ENCODE data around the gene JAG1.

Gene JAG1

DNA sequence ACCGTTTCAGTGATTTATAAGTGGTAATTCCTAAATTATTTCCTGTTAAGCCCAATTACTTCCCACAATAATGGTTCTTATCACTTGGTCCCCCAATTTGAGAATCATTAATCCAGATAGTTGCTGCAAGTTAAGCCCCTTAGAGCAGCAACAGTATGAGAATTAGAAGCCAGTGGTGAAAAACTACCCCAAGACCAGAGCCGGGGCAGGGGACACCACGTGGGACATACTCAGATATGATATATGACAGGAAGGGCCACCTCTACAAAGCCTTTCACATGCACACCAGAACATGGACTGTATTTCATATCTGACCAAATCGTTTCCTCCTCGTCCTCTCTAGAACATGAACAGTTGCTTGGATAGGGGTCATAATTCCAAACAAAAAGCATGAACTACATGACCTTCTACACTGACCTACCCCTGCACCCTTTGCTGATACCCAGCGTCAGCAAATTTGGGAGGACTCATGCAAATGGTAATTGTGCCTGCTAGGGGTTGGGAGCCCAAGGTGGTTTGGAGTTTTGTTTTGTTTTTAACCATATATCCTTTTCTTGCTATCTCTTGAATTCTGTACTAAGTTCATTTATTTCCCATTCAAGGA lies 3.9 kb downstream of the JAG1 start:
- H3K4me1 ChIP-seq (ENCODE audit: low read length) = peaks cover 30% of the 10 kb centered on the region
- peak overlapping the region; percentile 56 for H3K9ac ChIP-seq (ENCODE audit: low read length)
- peak overlapping the region; percentile 99 for H3K4me2 ChIP-seq (ENCODE audit: low read length)
- H3K36me3 ChIP-seq (replicated peaks; ENCODE audit: low read depth, low read length) = no peaks in the 10 kb centered on the region
- H3K4me3 ChIP-seq (ENCODE audit: low read length) = peak overlapping the region; percentile 73
- H3K27me3 ChIP-seq (ENCODE audit: low read depth, low read length) = peaks cover 47% of the 10 kb centered on the region
- TF ChIP-seq CTCF (IDR thresholded peaks at IDR 0.05; ENCODE audit: low read depth, low read length) = no peak
- no peak for TF ChIP-seq EZH2phosphoT487 (IDR thresholded peaks at IDR 0.05; ENCODE audit: low read depth)
- H3K27ac ChIP-seq (ENCODE audit: low read length) = peak overlapping the region; percentile 61
- 0 out of 2 replicates have a peak overlapping the region, but pooled peaks have one; percentile 37 for H2AFZ ChIP-seq (ENCODE audit: low read depth, low read length)
- no peaks in the 10 kb centered on the region for H3K79me2 ChIP-seq (ENCODE audit: low read length)
- no peaks in the 10 kb centered on the region for H4K20me1 ChIP-seq (ENCODE audit: insufficient read depth, low read length)
- no peaks in the 10 kb centered on the region for H3K9me3 ChIP-seq (ENCODE audit: insufficient read depth, low read length)

DNA sequence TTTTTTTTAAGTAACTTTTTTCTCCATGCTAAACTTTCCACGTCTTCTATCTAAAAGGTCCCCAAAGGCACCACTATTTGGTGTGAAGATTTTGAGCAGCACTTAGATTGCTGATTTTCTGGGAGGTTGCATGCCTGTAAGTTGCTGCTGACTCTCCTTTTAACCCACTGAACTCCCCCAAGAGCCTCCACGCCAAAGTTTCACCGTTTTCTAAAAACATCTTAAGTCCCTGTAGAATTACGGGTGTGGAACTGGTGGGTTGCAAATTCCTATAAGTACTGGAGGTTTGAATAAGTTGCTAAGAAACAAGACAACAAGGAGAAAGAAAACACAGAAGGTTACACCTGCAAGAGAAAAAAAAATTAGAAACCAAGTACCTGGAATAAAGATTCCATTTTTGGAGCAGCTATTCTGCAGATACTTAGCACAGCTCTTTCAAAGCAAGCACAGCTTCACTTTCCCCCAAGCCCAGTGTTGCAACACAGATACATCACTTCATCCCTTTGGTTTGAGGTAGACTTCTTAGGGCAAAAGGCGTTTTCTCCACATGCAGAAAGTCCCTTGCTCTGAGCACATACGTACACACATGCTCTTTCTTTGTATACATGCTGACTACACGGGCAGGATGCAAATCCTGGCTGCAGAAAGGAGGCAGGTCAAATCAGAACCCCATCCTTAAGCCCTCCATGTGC lies 5.0 kb downstream of the JAG1 start:
- H3K27ac ChIP-seq (ENCODE audit: low read length) = no peak overlapping the region
- no peaks in the 10 kb centered on the region for H4K20me1 ChIP-seq (ENCODE audit: insufficient read depth, low read length)
- peaks cover 28% of the 10 kb centered on the region for H3K4me1 ChIP-seq (ENCODE audit: low read length)
- H3K4me3 ChIP-seq (ENCODE audit: low read length) = no peak overlapping the region
- TF ChIP-seq EZH2phosphoT487 (IDR thresholded peaks at IDR 0.05; ENCODE audit: low read depth) = no peak
- TF ChIP-seq CTCF (IDR thresholded peaks at IDR 0.05; ENCODE audit: low read depth, low read length) = no peak
- no peaks in the 10 kb centered on the region for H3K79me2 ChIP-seq (ENCODE audit: low read length)
- no peak overlapping the region for H3K9ac ChIP-seq (ENCODE audit: low read length)
- no peaks in the 10 kb centered on the region for H3K36me3 ChIP-seq (replicated peaks; ENCODE audit: low read depth, low read length)
- no peak overlapping the region for H3K4me2 ChIP-seq (ENCODE audit: low read length)
- no peaks in the 10 kb centered on the region for H3K9me3 ChIP-seq (ENCODE audit: insufficient read depth, low read length)
- peaks cover 56% of the 10 kb centered on the region for H3K27me3 ChIP-seq (ENCODE audit: low read depth, low read length)
- no peak overlapping the region for H2AFZ ChIP-seq (ENCODE audit: low read depth, low read length)

DNA sequence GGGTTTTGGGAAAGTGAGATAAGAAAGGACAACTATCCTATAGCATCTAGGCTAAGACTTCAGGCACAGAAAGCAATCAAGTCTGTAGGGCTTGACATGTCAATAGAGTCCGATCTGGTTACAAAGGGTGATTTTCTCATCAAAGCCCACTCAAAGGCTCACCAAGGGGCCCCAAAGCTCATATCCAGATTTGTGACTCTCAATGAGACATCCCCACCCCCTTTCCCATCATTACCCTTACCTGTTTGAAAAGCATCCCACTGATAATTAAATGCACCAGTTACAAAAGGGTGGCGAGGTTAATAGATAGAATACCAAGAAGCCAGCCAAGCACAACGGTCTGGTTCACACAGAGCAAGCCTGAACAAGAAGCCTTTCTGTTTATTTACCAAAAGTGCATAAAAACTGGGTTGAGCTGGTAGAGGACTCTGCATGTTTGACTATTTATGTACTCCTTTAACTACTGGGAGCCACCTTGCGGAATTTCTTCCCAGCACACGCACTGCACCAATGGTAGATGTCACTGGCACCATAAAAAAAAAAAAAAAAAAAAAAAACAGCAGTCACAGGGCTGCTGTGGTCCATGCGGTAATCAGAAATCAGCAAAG lies 6.1 kb downstream of the JAG1 start:
- Histone ChIP-seq H3K4me2 (ENCODE audit: low read length) (no peak overlapping the region), H3K36me3 (replicated peaks; ENCODE audit: low read depth, low read length) (no peaks in the 10 kb centered on the region), H3K79me2 (ENCODE audit: low read length) (no peaks in the 10 kb centered on the region), H3K27me3 (ENCODE audit: low read depth, low read length) (peaks cover 65% of the 10 kb centered on the region), H3K27ac (ENCODE audit: low read length) (no peak overlapping the region), H3K4me3 (ENCODE audit: low read length) (no peak overlapping the region), H3K4me1 (ENCODE audit: low read length) (peaks cover 40% of the 10 kb centered on the region), H4K20me1 (ENCODE audit: insufficient read depth, low read length) (0 out of 2 replicates have a peak, but pooled peaks cover 2% of the 10 kb centered on the region), H2AFZ (ENCODE audit: low read depth, low read length) (no peak overlapping the region), H3K9ac (ENCODE audit: low read length) (no peak overlapping the region), H3K9me3 (ENCODE audit: insufficient read depth, low read length) (no peaks in the 10 kb centered on the region)
- TF ChIP-seq EZH2phosphoT487 (IDR thresholded peaks at IDR 0.05; ENCODE audit: low read depth) (no peak), CTCF (IDR thresholded peaks at IDR 0.05; ENCODE audit: low read depth, low read length) (no peak)

GRCh38 chr20:10667077-10667401 lies 6.8 kb downstream of the JAG1 start:
- Histone ChIP-seq H4K20me1 (ENCODE audit: insufficient read depth, low read length) (0 out of 2 replicates have a peak, but pooled peaks cover 8% of the 10 kb centered on the region), H3K4me1 (ENCODE audit: low read length) (peaks cover 40% of the 10 kb centered on the region), H3K9me3 (ENCODE audit: insufficient read depth, low read length) (no peaks in the 10 kb centered on the region), H3K27ac (ENCODE audit: low read length) (no peak overlapping the region), H2AFZ (ENCODE audit: low read depth, low read length) (no peak overlapping the region), H3K79me2 (ENCODE audit: low read length) (no peaks in the 10 kb centered on the region), H3K4me2 (ENCODE audit: low read length) (no peak overlapping the region), H3K9ac (ENCODE audit: low read length) (no peak overlapping the region), H3K36me3 (replicated peaks; ENCODE audit: low read depth, low read length) (no peaks in the 10 kb centered on the region), H3K4me3 (ENCODE audit: low read length) (no peak overlapping the region), H3K27me3 (ENCODE audit: low read depth, low read length) (peaks cover 67% of the 10 kb centered on the region)
- TF ChIP-seq CTCF (IDR thresholded peaks at IDR 0.05; ENCODE audit: low read depth, low read length) = no peak
- TF ChIP-seq EZH2phosphoT487 (IDR thresholded peaks at IDR 0.05; ENCODE audit: low read depth) = no peak
